GM12801 (cell line): ENCODE results near the gene LRBA.

Experiments used
- CTCF ChIP-seq: IDR thresholded peaks from one replicate; pipeline ENCODE4 v1.5.1; 2011; ENCODE audit warnings: control low read depth; ENCODE audit not compliant: insufficient read length; ENCODE audit errors: extremely low read depth

Gene LRBA

DNA sequence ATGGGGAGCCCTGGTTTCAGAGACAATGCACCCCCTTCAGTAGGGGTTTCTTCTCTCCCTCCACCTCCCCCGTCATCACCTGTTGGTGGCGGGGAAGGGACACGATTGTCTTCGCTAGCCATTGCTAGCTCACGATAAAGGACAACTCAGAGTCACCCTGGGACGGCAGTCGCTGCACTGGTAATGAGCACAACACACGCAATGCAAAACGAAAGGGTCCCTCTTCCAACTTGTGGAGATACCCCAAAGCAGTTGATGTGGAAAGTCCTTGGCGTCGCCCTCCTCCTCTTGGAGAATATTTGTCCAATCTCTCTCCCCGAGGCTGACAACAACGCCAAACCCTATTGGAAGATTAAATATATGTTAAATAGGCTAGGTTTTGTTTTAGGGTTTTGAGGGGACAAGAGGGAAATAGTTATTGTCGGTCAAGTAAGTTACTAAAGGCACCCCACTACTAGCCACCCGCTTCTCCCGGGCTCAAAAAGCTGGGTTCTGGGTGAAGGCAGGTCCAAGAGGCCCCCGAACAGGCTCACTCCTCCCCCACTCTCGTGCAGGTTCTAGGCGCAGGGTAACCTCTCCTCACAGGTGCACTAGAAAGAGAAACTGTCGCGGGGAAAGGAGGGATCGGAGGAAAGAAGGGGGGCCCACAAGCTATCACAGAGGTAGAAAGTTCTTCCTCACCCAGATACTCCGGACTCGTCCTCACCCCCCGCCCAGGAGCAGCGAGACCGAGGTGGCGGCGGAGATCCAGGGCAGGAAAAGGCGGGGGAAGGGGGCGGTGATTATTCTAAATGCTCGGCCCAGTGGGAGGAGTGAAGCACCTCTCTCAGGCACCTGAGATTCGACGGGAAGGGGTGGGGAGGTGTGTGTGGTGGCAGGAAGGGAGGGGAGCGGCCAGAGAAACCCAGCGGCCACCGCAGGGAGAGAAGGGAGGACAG, at the start of gene LRBA:
Gene LRBA, minus strand, starts transcription at position 764 of the 938 bp plus-strand sequence. Its CDS starts 642 bp downstream, at position 122.
- no peak for TF ChIP-seq CTCF

DNA sequence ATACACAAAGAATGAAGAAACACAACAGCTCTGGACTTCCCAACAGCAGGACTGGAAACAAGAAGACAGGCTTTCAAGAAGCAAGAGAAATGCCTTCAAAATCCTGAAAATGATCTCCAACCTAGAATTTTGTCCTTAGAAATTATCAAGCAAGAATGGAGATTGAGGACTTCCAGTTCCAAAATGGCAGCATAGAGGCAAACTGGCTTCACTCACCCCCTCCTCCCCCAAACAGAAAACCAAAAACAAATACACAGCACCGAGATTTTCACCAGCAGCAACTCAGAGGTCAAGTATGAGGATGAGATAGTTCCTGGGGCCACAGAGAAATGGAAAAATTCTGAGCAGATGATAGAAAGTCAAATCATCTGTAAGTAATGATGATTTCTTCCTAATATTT, 40.5 kb upstream of the LRBA start:
- no peak for TF ChIP-seq CTCF

DNA sequence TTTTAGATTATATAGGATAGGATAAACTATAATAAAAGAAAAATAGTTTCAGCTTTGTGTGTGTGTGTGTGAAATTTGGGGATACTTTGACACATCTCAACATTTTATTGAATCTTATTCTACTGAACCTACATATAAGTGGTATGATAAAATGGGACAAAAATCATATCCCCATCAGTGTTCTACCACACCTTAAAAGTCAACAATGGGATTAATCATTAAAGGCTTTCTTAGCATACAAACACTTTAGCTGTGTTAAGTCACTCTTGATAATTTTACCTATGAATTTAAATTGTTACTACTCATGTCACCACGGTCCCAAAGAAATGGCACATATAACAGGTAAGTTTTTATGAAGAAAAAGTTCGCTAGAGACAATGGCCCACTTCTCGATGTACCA, 37.7 kb upstream of the LRBA start:
- no peak for TF ChIP-seq CTCF

DNA sequence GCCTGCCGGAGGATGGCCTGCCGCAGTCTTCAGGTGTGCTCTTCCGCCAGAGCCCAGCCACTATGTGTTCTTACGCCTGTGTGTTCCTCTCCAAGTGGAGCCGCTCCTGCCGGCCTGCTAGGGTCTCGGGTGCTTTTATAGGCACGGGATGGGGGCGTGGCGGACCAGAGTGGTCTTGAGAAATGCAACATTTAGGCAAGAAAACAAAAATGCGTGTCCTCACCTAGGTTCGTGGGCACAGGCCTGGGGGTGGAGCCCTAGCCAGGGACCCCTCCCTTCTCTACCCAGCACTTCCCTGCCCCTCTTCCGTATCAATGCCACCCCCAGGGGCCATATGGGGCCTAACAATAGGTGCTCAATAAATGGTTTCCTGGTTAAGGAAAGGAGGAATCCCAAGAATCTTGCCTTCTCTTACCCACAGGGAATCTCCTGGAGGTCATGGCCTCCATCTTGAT, 34.4 kb upstream of the LRBA start:
- no peak for TF ChIP-seq CTCF

GRCh38 chr4:151048913-151049312, 33.8 kb upstream of the LRBA start:
- no peak for TF ChIP-seq CTCF

DNA sequence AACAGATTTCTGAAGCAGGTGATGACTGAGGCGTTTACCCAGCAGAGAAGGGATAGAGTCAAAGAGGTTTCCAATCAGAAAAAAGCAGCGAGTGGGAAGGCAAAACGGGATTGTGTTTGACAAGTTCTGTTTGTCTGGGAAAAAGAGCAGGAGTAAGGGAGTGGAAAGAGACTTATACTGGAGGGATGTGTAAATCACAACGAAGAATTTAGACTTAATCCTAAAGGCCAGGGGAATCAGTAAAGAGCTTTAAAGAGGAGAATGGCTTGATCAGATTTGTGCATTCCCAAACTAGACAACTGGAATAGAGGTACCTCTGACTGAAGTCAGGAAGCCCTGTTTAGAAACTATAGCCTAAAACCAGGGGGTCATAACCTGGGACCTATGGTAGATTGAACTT, 31.5 kb upstream of the LRBA start:
- no peak for TF ChIP-seq CTCF

DNA sequence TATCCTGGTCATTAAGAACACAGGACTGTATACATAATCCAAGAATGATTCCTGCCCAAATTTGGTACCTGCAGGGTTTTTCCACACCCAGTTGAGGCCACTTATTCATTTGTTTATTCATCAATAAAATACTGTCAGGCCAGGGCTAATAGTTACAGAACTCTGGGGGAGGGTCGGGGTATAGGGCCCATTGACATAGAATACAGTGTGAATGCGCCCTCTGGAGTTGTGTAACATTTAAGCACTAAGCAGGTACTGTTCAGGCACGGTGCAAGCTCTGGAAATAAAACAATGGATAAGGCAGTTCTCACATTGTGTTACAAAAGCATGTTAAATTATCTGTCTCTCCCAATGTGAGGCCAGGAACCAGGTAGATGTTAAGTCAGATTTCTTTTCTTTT, 30.8 kb upstream of the LRBA start:
- no peak for TF ChIP-seq CTCF
